Lung (tissue), 12 donors: ENCODE data around the gene CHORDC1. TPM values are rescaled to one million over a fixed set of nuclear protein-coding genes. Genes with fewer than 3 reads are reported as not detected.

Source experiments
- ATAC-seq: fragments of 200-7000 bp; cut with Tn5 transposase; one replicate; pipeline ENCODE4 v1.9.1; 2020; ENCODE audit warnings: moderate number of reproducible peaks; ENCODE audit not compliant: insufficient read depth, low FRiP score
- DNase-seq, 3 donors: peaks; one replicate each; pipeline ENCODE4 v3.0.0-alpha.2; 2013 to 2017
- H3K27ac ChIP-seq, 2 donors: one replicate each; pipeline ENCODE4 v1.5.1; 2013; ENCODE audit warnings: mild to moderate bottlenecking in 2 of 2, moderate library complexity in 2 of 2, control low read depth in 1 of 2, inconsistent platforms in 1 of 2, low read depth in 1 of 2, low read length in 1 of 2
- H3K27me3 ChIP-seq, 3 donors: one replicate each; pipeline ENCODE4 v1.5.1; 2013; ENCODE audit warnings: low read length in 2 of 3; ENCODE audit not compliant: control insufficient read depth in 3 of 3, insufficient read depth in 3 of 3
- H3K36me3 ChIP-seq, 4 donors: one replicate each; pipeline ENCODE4 v1.5.1; 2013; ENCODE audit warnings: low read length in 4 of 4, mild to moderate bottlenecking in 1 of 4, moderate library complexity in 1 of 4; ENCODE audit not compliant: control insufficient read depth in 4 of 4, insufficient read depth in 4 of 4
- H3K4me1 ChIP-seq, 5 donors: one replicate each; pipeline ENCODE4 v1.5.1; 2013; ENCODE audit warnings: low read length in 5 of 5, mild to moderate bottlenecking in 2 of 5, moderate library complexity in 1 of 5; ENCODE audit not compliant: control insufficient read depth in 5 of 5, insufficient read depth in 5 of 5
- H3K4me3 ChIP-seq: one replicate; pipeline ENCODE4 v1.5.1; 2013; ENCODE audit warnings: mild to moderate bottlenecking, control low read depth, moderate library complexity
- H3K9ac ChIP-seq, 2 donors: one replicate each; pipeline ENCODE4 v1.5.1; 2013; ENCODE audit warnings: low read length in 2 of 2, control low read depth in 1 of 2; ENCODE audit not compliant: insufficient read depth in 1 of 2
- H3K9me3 ChIP-seq, 4 donors: one replicate each; pipeline ENCODE4 v1.5.1; 2013; ENCODE audit warnings: low read length in 3 of 4, mild to moderate bottlenecking in 1 of 4, moderate library complexity in 1 of 4; ENCODE audit not compliant: control insufficient read depth in 4 of 4, insufficient read depth in 3 of 4
- WGBS, 2 donors: extraction: QIAGEN DNeasy Blood & Tissue Kit; methylation state at CpG; one replicate each; pipeline ENCODE4 v1.1.7; 2013; 5-methylcytosine and 5-hydroxymethylcytosine counted together
- polyA plus RNA-seq, 2 donors: library from polyadenylated mRNA; stranded (reverse); fragments of 200-250 nt; gene quantifications; one replicate each; pipeline ENCODE4 v1.2.1, GENCODE V29; 2013
- total RNA-seq, 2 donors: library from RNA; depleted of rRNA in 1 of 2; stranded (reverse); fragments of >200 nt in 1 of 2; gene quantifications; one replicate each; pipeline ENCODE4 v1.2.1, GENCODE V29; 2014 to 2021
- TF ChIP-seq, protein P1 (sequence below): IDR thresholded peaks from 2 replicates; pipeline ENCODE4 v1.5.1; 2012; ENCODE audit warnings: mild to moderate bottlenecking; ENCODE audit errors: control extremely low read depth, extremely low read depth
- donor health status: control.
- donor health status: control.
- donor health status: Bipolar disorder and iron deficiency.
- donor health status: healthy.
- donor health status: DM: yes; HTN: yes; CAD: no.

The CHORDC1 gene
- total and polyA plus RNA-seq, 4 donors = 20.4 to 80.4 (median 22.7) TPM

DNA sequence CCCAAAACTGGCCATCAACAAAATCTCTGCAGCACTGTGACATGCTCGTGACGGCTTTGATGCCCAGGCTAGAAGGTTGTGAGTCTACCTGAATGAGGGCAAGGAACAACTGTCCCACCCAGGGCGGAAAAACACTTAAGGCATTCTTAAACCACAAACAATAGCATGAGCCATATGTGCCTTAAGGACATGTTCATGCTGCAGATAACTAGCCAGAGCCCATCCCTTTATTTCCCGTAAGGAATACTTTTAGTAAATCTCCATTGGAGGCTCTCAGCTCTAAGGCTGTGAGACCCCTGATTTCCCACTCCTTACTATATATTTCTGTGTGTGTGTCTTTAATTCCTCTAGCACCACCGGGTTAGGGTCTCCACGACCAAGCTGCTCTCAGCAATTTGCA is 3.4 kb downstream of the CHORDC1 start:
- DNase-seq (no peak), ATAC-seq (no peak)
- TF ChIP-seq, protein P1, sequence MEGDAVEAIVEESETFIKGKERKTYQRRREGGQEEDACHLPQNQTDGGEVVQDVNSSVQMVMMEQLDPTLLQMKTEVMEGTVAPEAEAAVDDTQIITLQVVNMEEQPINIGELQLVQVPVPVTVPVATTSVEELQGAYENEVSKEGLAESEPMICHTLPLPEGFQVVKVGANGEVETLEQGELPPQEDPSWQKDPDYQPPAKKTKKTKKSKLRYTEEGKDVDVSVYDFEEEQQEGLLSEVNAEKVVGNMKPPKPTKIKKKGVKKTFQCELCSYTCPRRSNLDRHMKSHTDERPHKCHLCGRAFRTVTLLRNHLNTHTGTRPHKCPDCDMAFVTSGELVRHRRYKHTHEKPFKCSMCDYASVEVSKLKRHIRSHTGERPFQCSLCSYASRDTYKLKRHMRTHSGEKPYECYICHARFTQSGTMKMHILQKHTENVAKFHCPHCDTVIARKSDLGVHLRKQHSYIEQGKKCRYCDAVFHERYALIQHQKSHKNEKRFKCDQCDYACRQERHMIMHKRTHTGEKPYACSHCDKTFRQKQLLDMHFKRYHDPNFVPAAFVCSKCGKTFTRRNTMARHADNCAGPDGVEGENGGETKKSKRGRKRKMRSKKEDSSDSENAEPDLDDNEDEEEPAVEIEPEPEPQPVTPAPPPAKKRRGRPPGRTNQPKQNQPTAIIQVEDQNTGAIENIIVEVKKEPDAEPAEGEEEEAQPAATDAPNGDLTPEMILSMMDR = no peak
- no peaks in the 10 kb centered on the region for H3K9me3 ChIP-seq
- H3K9ac ChIP-seq = no peak overlapping the region
- no peak overlapping the region for H3K4me3 ChIP-seq
- H3K4me1 ChIP-seq = peaks cover 0 to 22% (median 4%) of the 10 kb centered on the region in 5 donors
- WGBS, 2 donors = 97% methylated on average over 6 of the region's 6 CpGs
- H3K36me3 ChIP-seq = peaks cover 0 to 4% (median 0%) of the 10 kb centered on the region in 4 donors
- H3K27me3 ChIP-seq = no peaks in the 10 kb centered on the region
- no peak overlapping the region for H3K27ac ChIP-seq

- Histone ChIP-seq H3K27me3 (no peaks in the 10 kb centered on the region), H3K9me3 (no peaks in the 10 kb centered on the region), H3K4me3 (no peak overlapping the region), H3K36me3 (peaks cover 0 to 4% (median 3%) of the 10 kb centered on the region in 4 donors), H3K9ac (no peak overlapping the region), H3K27ac (no peak overlapping the region), H3K4me1 (peaks cover 0 to 20% (median 4%) of the 10 kb centered on the region in 5 donors)
- TF ChIP-seq, protein P1 = no peak
- DNase-seq (no peak), ATAC-seq (no peak)
- WGBS, 2 donors = 66 to 85% methylated on average over 2 of the region's 2 CpGs
Observed at GRCh38 chr11:90218606-90219005, 4.2 kb downstream of the CHORDC1 start.

GRCh38 chr11:90216611-90217010 is 6.2 kb downstream of the CHORDC1 start:
- Histone ChIP-seq H3K9me3 (no peaks in the 10 kb centered on the region), H3K4me1 (peaks cover 0 to 19% (median under 1%) of the 10 kb centered on the region in 5 donors), H3K9ac (no peak overlapping the region), H3K4me3 (no peak overlapping the region), H3K27me3 (no peaks in the 10 kb centered on the region), H3K27ac (no peak overlapping the region), H3K36me3 (peaks cover 0 to 8% (median 4%) of the 10 kb centered on the region in 4 donors)
- no peak for ATAC-seq
- WGBS, 2 donors = 89 to 91% methylated on average over 5 of the region's 5 CpGs
- DNase-seq = no peak
- TF ChIP-seq, protein P1 = no peak

GRCh38 chr11:90213322-90213721 is 9.5 kb downstream of the CHORDC1 start:
- no peak for ATAC-seq
- TF ChIP-seq, protein P1 = no peak
- H3K27me3 ChIP-seq = no peaks in the 10 kb centered on the region
- WGBS, 2 donors = 78 to 84% methylated on average over 3 of the region's 3 CpGs
- H3K9me3 ChIP-seq = no peaks in the 10 kb centered on the region
- peaks cover 0 to 4% (median 0%) of the 10 kb centered on the region in 5 donors for H3K4me1 ChIP-seq
- no peak overlapping the region for H3K4me3 ChIP-seq
- no peak for DNase-seq
- peaks cover 4 to 9% (median 7%) of the 10 kb centered on the region in 4 donors for H3K36me3 ChIP-seq
- no peak overlapping the region for H3K27ac ChIP-seq
- H3K9ac ChIP-seq = no peak overlapping the region
